CD14-positive monocyte (primary cell): ENCODE results near the gene THBS1. TPM values are rescaled to one million over a fixed set of nuclear protein-coding genes. Genes with fewer than 3 reads are reported as not detected.

Experiments used
- DNase-seq, 3 donors: peaks; one replicate each; pipeline ENCODE4 v3.0.0-alpha.2; 2011 to 2022
- H2AFZ ChIP-seq: 2 replicates; pipeline ENCODE4 v1.6.0; 2012; ENCODE audit warnings: mild to moderate bottlenecking, low read depth, low read length, inconsistent platforms; ENCODE audit not compliant: insufficient read depth, poor library complexity, severe bottlenecking
- H3K27ac ChIP-seq, 2 donors: 1 replicate in 1 of 2; 2 replicates in 1 of 2; pipeline ENCODE4 v1.5.1; 2012 to 2013; ENCODE audit warnings: low read length in 2 of 2, control low read depth in 1 of 2, inconsistent platforms in 1 of 2, low read depth in 1 of 2, mild to moderate bottlenecking in 1 of 2
- H3K27me3 ChIP-seq, 2 donors: one replicate each; pipeline versions ENCODE4 v1.6.0 to v1.6.1; 2011 to 2013; ENCODE audit warnings: low read length in 2 of 2; ENCODE audit not compliant: control insufficient read depth in 2 of 2, insufficient read depth in 2 of 2
- H3K36me3 ChIP-seq, 2 donors: replicated peaks in 1 of 2; 1 replicate in 1 of 2; 2 replicates in 1 of 2; pipeline versions ENCODE4 v1.5.1 to v1.6.1; 2012 to 2013; ENCODE audit warnings: low read length in 2 of 2, control low read depth in 1 of 2, inconsistent platforms in 1 of 2, mild to moderate bottlenecking in 1 of 2; ENCODE audit not compliant: insufficient read depth in 2 of 2, control insufficient read depth in 1 of 2
- H3K4me1 ChIP-seq, 2 donors: 1 replicate in 1 of 2; 2 replicates in 1 of 2; pipeline versions ENCODE4 v1.5.1 to v1.6.1; 2012 to 2013; ENCODE audit warnings: low read length in 2 of 2, control low read depth in 1 of 2, inconsistent platforms in 1 of 2, mild to moderate bottlenecking in 1 of 2, moderate library complexity in 1 of 2; ENCODE audit not compliant: insufficient read depth in 2 of 2, control insufficient read depth in 1 of 2
- H3K4me2 ChIP-seq: replicated peaks from 2 replicates; pipeline ENCODE3; 2012; ENCODE audit warnings: low read length, moderate library complexity, mild to moderate bottlenecking; ENCODE audit not compliant: poor library complexity, severe bottlenecking; ENCODE audit errors: extremely low read depth
- H3K4me3 ChIP-seq, 3 experiments: fragments of 200-600 bp in 1 of 3; sonication (generic) in 1 of 3; replicated peaks in 1 of 3; 1 replicate in 2 of 3; 2 replicates in 1 of 3; pipeline ENCODE4 v1.5.1; 2011 to 2013; ENCODE audit warnings: low read length in 3 of 3, mild to moderate bottlenecking in 3 of 3, control low read depth in 2 of 3, low read depth in 2 of 3, inconsistent platforms in 1 of 3, moderate library complexity in 1 of 3
- H3K79me2 ChIP-seq: 2 replicates; pipeline ENCODE4 v1.6.0; 2012; ENCODE audit warnings: mild to moderate bottlenecking, control low read depth, inconsistent platforms, low read length, moderate library complexity; ENCODE audit not compliant: insufficient read depth
- H3K9ac ChIP-seq: 2 replicates; pipeline ENCODE4 v1.6.0; 2017; ENCODE audit warnings: low read length, mild to moderate bottlenecking; ENCODE audit not compliant: insufficient read depth, poor library complexity, severe bottlenecking
- H3K9me3 ChIP-seq, 2 donors: replicated peaks in 1 of 2; 1 replicate in 1 of 2; 2 replicates in 1 of 2; pipeline versions ENCODE4 v1.5.1 to v1.6.1; 2012 to 2013; ENCODE audit warnings: low read length in 2 of 2, control low read depth in 1 of 2; ENCODE audit not compliant: control insufficient read depth in 1 of 2, insufficient read depth in 1 of 2
- H4K20me1 ChIP-seq: 2 replicates; pipeline ENCODE4 v1.6.0; 2012; ENCODE audit warnings: mild to moderate bottlenecking, low read length, control low read depth, moderate library complexity; ENCODE audit not compliant: insufficient read depth
- H3K27ac Mint-ChIP-seq, 7 donors: one replicate each; pipeline ENCODE4 v1.8.0; 2020; ENCODE audit warnings: mild to moderate bottlenecking in 7 of 7, mixed read lengths in 7 of 7, moderate library complexity in 6 of 7, inconsistent platforms in 2 of 7
- H3K27me3 Mint-ChIP-seq, 3 donors: one replicate each; pipeline ENCODE4 v1.8.0; 2021 to 2022; ENCODE audit warnings: low read depth in 3 of 3, mild to moderate bottlenecking in 3 of 3, mixed read lengths in 3 of 3, moderate library complexity in 3 of 3, inconsistent platforms in 1 of 3
- H3K36me3 Mint-ChIP-seq, 2 donors: one replicate each; pipeline ENCODE4 v1.8.0; 2020; ENCODE audit warnings: mixed read lengths in 2 of 2, inconsistent platforms in 1 of 2, mild to moderate bottlenecking in 1 of 2
- H3K4me1 Mint-ChIP-seq: one replicate; pipeline ENCODE4 v1.8.0; 2020; ENCODE audit warnings: mild to moderate bottlenecking, mixed read lengths
- H3K4me3 Mint-ChIP-seq, 2 donors: one replicate each; pipeline ENCODE4 v1.8.0; 2020; ENCODE audit warnings: mild to moderate bottlenecking in 2 of 2, mixed read lengths in 2 of 2, moderate library complexity in 1 of 2
- H3K9me3 Mint-ChIP-seq, 7 donors: one replicate each; pipeline ENCODE4 v1.8.0; 2020 to 2022; ENCODE audit warnings: mixed read lengths in 7 of 7, mild to moderate bottlenecking in 6 of 7, moderate library complexity in 6 of 7, inconsistent platforms in 2 of 7
- WGBS: methylation state at CpG from one replicate; pipeline ENCODE4 v1.1.5; 2013; ENCODE audit warnings: missing lambda C conversion rate; ENCODE audit not compliant: insufficient coverage; 5-methylcytosine and 5-hydroxymethylcytosine counted together
- intact Hi-C, 2 donors: fragments of 100-400 bp; cut with micrococcal nuclease; formaldehyde crosslinking; loops; one replicate each; pipeline versions ENCODE4 v1.15.0 to v1.15.1; 2023
- polyA plus RNA-seq, 3 donors: library from polyadenylated mRNA; depleted of rRNA in 1 of 3; unstranded in 2 of 3; stranded (reverse) in 1 of 3; fragments of 300-500 nt in 2 of 3; fragments of >200 nt in 1 of 3; fragmentation: Illumina TruSeq in 2 of 3; gene quantifications; 1 replicate in 2 of 3; 2 replicates in 1 of 3; pipeline ENCODE4 v1.2.3, GENCODE V29; 2012 to 2021
- TF ChIP-seq, protein P1 (sequence below): fragments of 200-600 bp; IDR thresholded peaks from one replicate; pipeline ENCODE4 v1.8.0; 2022; ENCODE audit warnings: antibody characterized with exemption, mild to moderate bottlenecking

Gene THBS1
- polyA plus RNA-seq, 3 donors = 0.52 to 151 (median 55.4) TPM

GRCh38 chr15:39580117-39580484 lies 778 bp upstream of the THBS1 start:
- Histone ChIP-seq H4K20me1 (peaks cover 29% of the 10 kb centered on the region), H3K4me2 (peak overlapping the region; percentile 78), H2AFZ (peak overlapping the region; percentile 77), H3K27ac (peak overlapping the region in 1 of 2 donors; percentile 79), H3K4me3 (peak overlapping the region; percentile 47 to 76 (median 51)), H3K4me1 (peaks cover 24 to 39% of the 10 kb centered on the region in 2 donors), H3K79me2 (no peaks in the 10 kb centered on the region), H3K9me3 (no peaks in the 10 kb centered on the region), H3K27me3 (peaks cover 5 to 35% of the 10 kb centered on the region in 2 donors), H3K9ac (peak overlapping the region; percentile 81), H3K36me3 (peaks cover 3 to 32% of the 10 kb centered on the region in 2 donors)
- 0% methylated on average over 29 of the region's 29 CpGs for WGBS
- Mint-ChIP-seq H3K4me3 (peak overlapping the region; percentile 98), H3K4me1 (peaks cover 42% of the 10 kb centered on the region), H3K9me3 (peaks cover 0 to 5% (median 2%) of the 10 kb centered on the region in 7 donors), H3K27me3 (peaks cover 19 to 61% (median 44%) of the 10 kb centered on the region in 3 donors), H3K27ac (peak overlapping the region in 6 of 7 donors; percentile 60 to 92 (median 86)), H3K36me3 (peaks cover 41 to 44% of the 10 kb centered on the region in 2 donors)
- intact Hi-C loops = loop anchor here (2.0 to 10.0 kb wide), 7 partner anchors 175 to 453 kb away; no protein-coding TSS in a partner anchor
- TF ChIP-seq, protein P1, sequence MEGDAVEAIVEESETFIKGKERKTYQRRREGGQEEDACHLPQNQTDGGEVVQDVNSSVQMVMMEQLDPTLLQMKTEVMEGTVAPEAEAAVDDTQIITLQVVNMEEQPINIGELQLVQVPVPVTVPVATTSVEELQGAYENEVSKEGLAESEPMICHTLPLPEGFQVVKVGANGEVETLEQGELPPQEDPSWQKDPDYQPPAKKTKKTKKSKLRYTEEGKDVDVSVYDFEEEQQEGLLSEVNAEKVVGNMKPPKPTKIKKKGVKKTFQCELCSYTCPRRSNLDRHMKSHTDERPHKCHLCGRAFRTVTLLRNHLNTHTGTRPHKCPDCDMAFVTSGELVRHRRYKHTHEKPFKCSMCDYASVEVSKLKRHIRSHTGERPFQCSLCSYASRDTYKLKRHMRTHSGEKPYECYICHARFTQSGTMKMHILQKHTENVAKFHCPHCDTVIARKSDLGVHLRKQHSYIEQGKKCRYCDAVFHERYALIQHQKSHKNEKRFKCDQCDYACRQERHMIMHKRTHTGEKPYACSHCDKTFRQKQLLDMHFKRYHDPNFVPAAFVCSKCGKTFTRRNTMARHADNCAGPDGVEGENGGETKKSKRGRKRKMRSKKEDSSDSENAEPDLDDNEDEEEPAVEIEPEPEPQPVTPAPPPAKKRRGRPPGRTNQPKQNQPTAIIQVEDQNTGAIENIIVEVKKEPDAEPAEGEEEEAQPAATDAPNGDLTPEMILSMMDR = peak; percentile 99
- DNase-seq = peak; percentile 85 to 87 (median 86)

GRCh38 chr15:39581242-39581792 lies 438 bp downstream of the THBS1 start:
- peaks cover 24 to 39% of the 10 kb centered on the region in 2 donors for H3K4me1 ChIP-seq
- no peak for DNase-seq
- H3K79me2 ChIP-seq = no peaks in the 10 kb centered on the region
- peaks cover 0 to 5% (median 2%) of the 10 kb centered on the region in 7 donors for H3K9me3 Mint-ChIP-seq
- peak overlapping the region; percentile 47 to 76 (median 51) for H3K4me3 ChIP-seq
- WGBS = 19% methylated on average over 18 of the region's 18 CpGs
- peaks cover 42% of the 10 kb centered on the region for H3K4me1 Mint-ChIP-seq
- peaks cover 6 to 44% of the 10 kb centered on the region in 2 donors for H3K36me3 ChIP-seq
- intact Hi-C loops = loop anchor here (2.0 to 10.0 kb wide), 7 partner anchors 173 to 454 kb away; no protein-coding TSS in a partner anchor
- H3K27ac ChIP-seq = peak overlapping the region in 1 of 2 donors; percentile 79
- H4K20me1 ChIP-seq = peaks cover 35% of the 10 kb centered on the region
- H3K27me3 ChIP-seq = peaks cover 3 to 35% of the 10 kb centered on the region in 2 donors
- H3K27ac Mint-ChIP-seq = peak overlapping the region in 6 of 7 donors; percentile 67 to 92 (median 86)
- peaks cover 18 to 53% (median 44%) of the 10 kb centered on the region in 3 donors for H3K27me3 Mint-ChIP-seq
- H2AFZ ChIP-seq = peak overlapping the region; percentile 77
- H3K4me3 Mint-ChIP-seq = peak overlapping the region; percentile 98
- H3K9me3 ChIP-seq = no peaks in the 10 kb centered on the region
- H3K4me2 ChIP-seq = peak overlapping the region; percentile 78
- H3K36me3 Mint-ChIP-seq = peaks cover 54 to 56% of the 10 kb centered on the region in 2 donors
- TF ChIP-seq, protein P1 = no peak
- H3K9ac ChIP-seq = peak overlapping the region; percentile 81
